ENCODE results near the gene TTLL11. TPM values are rescaled to one million over a fixed set of nuclear protein-coding genes. Genes with fewer than 3 reads are reported as not detected.

Gene TTLL11
- total and polyA plus RNA-seq, 4 donors, result 12.3 to 21.1 (median 19.1) TPM

DNA sequence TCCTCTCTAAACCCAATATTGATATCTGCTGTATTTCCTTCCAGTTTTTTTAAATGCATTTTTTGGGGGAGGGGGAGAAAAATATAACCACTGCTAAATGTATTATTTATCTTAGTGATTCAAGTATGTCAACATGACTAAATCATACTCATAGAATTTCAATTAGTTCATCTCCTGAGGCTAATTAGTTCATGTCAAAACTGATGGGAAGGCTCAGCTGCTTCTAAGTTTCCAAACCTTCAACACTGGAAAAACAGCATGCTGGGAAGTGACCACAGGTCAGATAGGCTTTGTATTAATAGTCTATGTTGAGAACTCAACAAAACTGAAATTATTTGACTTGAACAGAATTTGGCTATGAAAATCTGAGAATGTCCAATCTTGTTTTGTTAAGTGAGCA is 118.7 kb downstream of the TTLL11 start:
- DNase-seq (ENCODE audit: low read depth in 4 of 6, low spot score in 6 of 6), result no peak
- H3K27ac ChIP-seq (ENCODE audit: low read depth, low read length), result no peak overlapping the region
- no peak overlapping the region for H3K4me3 ChIP-seq (ENCODE audit: low read depth, low read length)
- no peaks in the 10 kb centered on the region for H3K4me1 ChIP-seq (ENCODE audit: control insufficient read depth, insufficient read depth, low read length)
- no peaks in the 10 kb centered on the region for H3K36me3 ChIP-seq (ENCODE audit: control insufficient read depth, insufficient read depth, low read length)
- no peaks in the 10 kb centered on the region for H3K9me3 ChIP-seq (ENCODE audit: control insufficient read depth, insufficient read depth, low read length)
- H3K27me3 ChIP-seq (ENCODE audit: control insufficient read depth, insufficient read depth, low read length), result no peaks in the 10 kb centered on the region

DNA sequence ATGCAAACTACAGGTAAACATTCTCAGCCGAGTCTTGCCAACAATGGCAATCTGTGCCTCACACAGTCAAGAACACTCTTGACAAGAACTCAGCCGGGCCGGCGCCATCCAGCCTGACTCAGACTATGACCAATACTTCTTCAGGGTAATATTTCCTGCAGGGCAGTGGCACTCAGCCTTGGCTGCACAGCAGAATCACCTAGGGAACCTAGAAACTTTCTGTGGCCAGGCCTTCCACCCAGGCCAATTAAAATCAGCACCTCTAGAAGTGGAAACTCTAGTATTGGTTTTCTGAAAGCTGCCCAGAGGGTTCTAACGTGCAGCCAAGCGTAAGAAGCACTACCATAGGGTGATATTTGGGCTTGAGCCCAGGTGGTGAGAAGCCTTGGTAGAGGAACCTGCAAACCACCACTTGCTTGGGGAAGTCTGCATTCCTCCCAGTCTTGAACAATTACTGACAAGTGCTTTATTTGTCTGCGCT is 120.6 kb downstream of the TTLL11 start:
- H3K9me3 ChIP-seq (ENCODE audit: control insufficient read depth, insufficient read depth, low read length), result no peaks in the 10 kb centered on the region
- no peak for DNase-seq (ENCODE audit: low read depth in 4 of 6, low spot score in 6 of 6)
- no peaks in the 10 kb centered on the region for H3K27me3 ChIP-seq (ENCODE audit: control insufficient read depth, insufficient read depth, low read length)
- H3K36me3 ChIP-seq (ENCODE audit: control insufficient read depth, insufficient read depth, low read length), result no peaks in the 10 kb centered on the region
- no peaks in the 10 kb centered on the region for H3K4me1 ChIP-seq (ENCODE audit: control insufficient read depth, insufficient read depth, low read length)
- no peak overlapping the region for H3K4me3 ChIP-seq (ENCODE audit: low read depth, low read length)
- H3K27ac ChIP-seq (ENCODE audit: low read depth, low read length), result no peak overlapping the region
- WGBS (ENCODE audit: insufficient coverage), result 77% methylated on average over 3 of the region's 7 CpGs

DNA sequence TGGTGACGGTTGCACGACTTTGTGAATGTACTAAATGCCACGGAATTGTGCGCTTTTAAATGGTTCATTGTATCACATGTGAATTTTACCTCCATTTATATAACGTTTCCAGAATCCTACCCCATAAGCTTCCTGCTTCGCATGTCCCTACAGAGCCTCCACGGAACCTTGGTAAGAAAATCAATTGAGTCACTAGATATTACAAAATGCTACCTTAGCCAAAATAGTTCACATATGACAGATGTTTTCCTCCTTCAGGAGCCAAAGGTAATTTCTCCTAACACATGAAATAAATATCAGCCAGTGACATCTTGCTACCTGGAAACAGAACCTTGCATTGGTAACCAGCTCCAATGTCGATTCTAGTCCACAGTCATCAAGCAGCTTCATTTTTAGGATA is 125.1 kb downstream of the TTLL11 start:
- Histone ChIP-seq H3K27me3 (ENCODE audit: control insufficient read depth, insufficient read depth, low read length) (no peaks in the 10 kb centered on the region), H3K9me3 (ENCODE audit: control insufficient read depth, insufficient read depth, low read length) (no peaks in the 10 kb centered on the region), H3K4me3 (ENCODE audit: low read depth, low read length) (no peak overlapping the region), H3K4me1 (ENCODE audit: control insufficient read depth, insufficient read depth, low read length) (no peaks in the 10 kb centered on the region), H3K27ac (ENCODE audit: low read depth, low read length) (no peak overlapping the region), H3K36me3 (ENCODE audit: control insufficient read depth, insufficient read depth, low read length) (no peaks in the 10 kb centered on the region)
- no peak for DNase-seq (ENCODE audit: low read depth in 4 of 6, low spot score in 6 of 6)
- 87% methylated on average over 2 of the region's 8 CpGs for WGBS (ENCODE audit: insufficient coverage)

DNA sequence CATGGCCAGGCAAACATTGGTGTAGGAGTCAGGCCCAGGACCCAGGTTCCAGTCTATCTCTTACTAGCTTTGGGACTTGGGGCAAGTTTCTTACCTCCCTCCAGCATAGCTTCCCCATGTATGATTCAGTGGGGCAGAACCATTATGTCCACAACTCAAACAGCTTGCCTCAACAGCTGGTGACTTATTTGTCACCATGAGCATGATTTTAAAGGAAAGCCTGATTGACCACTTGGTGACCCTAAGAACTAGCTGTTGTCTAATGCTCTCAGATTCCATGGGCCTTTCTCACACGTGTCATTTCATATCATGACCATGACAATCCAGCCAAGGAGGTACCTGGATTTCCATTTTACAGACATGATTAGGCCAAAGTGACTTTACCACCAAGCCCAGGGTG is 126.4 kb downstream of the TTLL11 start:
- no peaks in the 10 kb centered on the region for H3K27me3 ChIP-seq (ENCODE audit: control insufficient read depth, insufficient read depth, low read length)
- no peak overlapping the region for H3K27ac ChIP-seq (ENCODE audit: low read depth, low read length)
- no peak overlapping the region for H3K4me3 ChIP-seq (ENCODE audit: low read depth, low read length)
- DNase-seq (ENCODE audit: low read depth in 4 of 6, low spot score in 6 of 6), result no peak
- H3K4me1 ChIP-seq (ENCODE audit: control insufficient read depth, insufficient read depth, low read length), result no peaks in the 10 kb centered on the region
- H3K36me3 ChIP-seq (ENCODE audit: control insufficient read depth, insufficient read depth, low read length), result no peaks in the 10 kb centered on the region
- WGBS (ENCODE audit: insufficient coverage), result 100% methylated on average over 1 of the region's 1 CpG
- H3K9me3 ChIP-seq (ENCODE audit: control insufficient read depth, insufficient read depth, low read length), result no peaks in the 10 kb centered on the region

DNA sequence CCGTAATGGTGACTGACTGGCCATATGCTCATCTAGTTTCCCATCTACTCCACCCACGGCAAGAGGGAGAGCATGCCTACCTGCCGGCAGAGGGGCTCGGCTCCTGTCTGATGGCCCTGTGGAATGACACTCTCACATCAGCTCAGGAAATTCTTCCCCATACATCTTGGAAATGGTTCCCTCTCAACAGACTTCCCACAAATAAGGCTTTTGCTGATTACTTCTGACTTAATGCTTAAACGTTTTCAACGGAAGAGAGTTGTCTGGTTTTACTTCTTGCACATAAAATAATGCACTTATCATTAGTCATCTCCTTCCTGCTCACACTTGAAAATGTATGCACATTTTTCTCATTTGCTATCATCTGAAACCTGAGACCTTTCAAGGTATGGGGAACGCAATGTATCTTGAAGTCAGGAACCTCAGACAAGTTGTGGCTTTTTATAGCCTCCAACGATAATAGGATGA is 129.5 kb downstream of the TTLL11 start:
- 79% methylated on average over 7 of the region's 8 CpGs for WGBS (ENCODE audit: insufficient coverage)
- peak in 1 of 6 donors; percentile 22 for DNase-seq (ENCODE audit: low read depth in 4 of 6, low spot score in 6 of 6)
- Histone ChIP-seq H3K36me3 (ENCODE audit: control insufficient read depth, insufficient read depth, low read length) (peaks cover 3% of the 10 kb centered on the region), H3K4me3 (ENCODE audit: low read depth, low read length) (no peak overlapping the region), H3K27ac (ENCODE audit: low read depth, low read length) (no peak overlapping the region), H3K4me1 (ENCODE audit: control insufficient read depth, insufficient read depth, low read length) (no peaks in the 10 kb centered on the region), H3K9me3 (ENCODE audit: control insufficient read depth, insufficient read depth, low read length) (no peaks in the 10 kb centered on the region), H3K27me3 (ENCODE audit: control insufficient read depth, insufficient read depth, low read length) (no peaks in the 10 kb centered on the region)

DNA sequence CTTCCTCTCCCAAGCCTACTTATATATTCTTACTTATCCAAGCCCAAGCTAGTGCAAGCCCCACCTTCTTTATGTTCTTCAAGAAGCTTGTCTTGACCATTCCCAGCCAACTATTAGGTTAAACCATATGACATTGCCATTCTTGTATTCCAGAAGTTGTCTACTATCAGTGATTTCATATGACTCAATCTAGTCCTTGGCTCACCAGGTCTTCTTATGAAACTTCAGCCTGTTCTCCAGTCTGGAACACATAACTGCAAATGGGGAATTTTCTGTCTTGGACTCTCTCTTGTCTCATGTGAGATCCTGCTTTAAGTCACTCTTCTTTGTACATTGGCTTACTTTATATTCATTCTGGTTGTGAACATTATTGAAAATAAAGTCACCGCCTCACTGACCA is 130.7 kb downstream of the TTLL11 start:
- DNase-seq (ENCODE audit: low read depth in 4 of 6, low spot score in 6 of 6), result no peak
- Histone ChIP-seq H3K9me3 (ENCODE audit: control insufficient read depth, insufficient read depth, low read length) (no peaks in the 10 kb centered on the region), H3K27ac (ENCODE audit: low read depth, low read length) (no peak overlapping the region), H3K4me3 (ENCODE audit: low read depth, low read length) (no peak overlapping the region), H3K36me3 (ENCODE audit: control insufficient read depth, insufficient read depth, low read length) (peaks cover 5% of the 10 kb centered on the region), H3K27me3 (ENCODE audit: control insufficient read depth, insufficient read depth, low read length) (no peaks in the 10 kb centered on the region), H3K4me1 (ENCODE audit: control insufficient read depth, insufficient read depth, low read length) (peaks cover 2% of the 10 kb centered on the region)
- 100% methylated on average over 1 of the region's 1 CpG for WGBS (ENCODE audit: insufficient coverage)

DNA sequence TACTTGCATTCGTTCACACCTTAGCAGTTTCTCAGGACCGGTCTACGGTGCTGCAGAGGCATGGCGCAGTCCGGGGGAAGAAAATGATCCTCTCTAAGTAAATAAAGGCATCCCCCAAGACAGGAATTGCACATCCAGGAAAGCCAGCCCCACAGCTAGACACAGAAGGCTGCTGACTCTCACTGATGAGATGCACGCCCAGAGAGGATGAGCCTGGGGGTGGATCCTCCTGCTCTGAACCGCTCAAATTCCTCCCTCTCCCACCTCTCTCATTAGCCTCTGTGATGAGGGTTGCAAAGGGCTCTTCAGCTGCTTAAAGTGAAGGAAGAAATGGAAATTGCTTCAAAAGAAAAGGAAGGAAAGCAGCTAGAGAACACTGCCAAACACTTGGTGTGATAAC is 132.4 kb downstream of the TTLL11 start:
- DNase-seq (ENCODE audit: low read depth in 4 of 6, low spot score in 6 of 6), result no peak
- Histone ChIP-seq H3K27me3 (ENCODE audit: control insufficient read depth, insufficient read depth, low read length) (no peaks in the 10 kb centered on the region), H3K9me3 (ENCODE audit: control insufficient read depth, insufficient read depth, low read length) (no peaks in the 10 kb centered on the region), H3K27ac (ENCODE audit: low read depth, low read length) (no peak overlapping the region), H3K4me3 (ENCODE audit: low read depth, low read length) (no peak overlapping the region), H3K4me1 (ENCODE audit: control insufficient read depth, insufficient read depth, low read length) (peaks cover 11% of the 10 kb centered on the region), H3K36me3 (ENCODE audit: control insufficient read depth, insufficient read depth, low read length) (peaks cover 7% of the 10 kb centered on the region)
- WGBS (ENCODE audit: insufficient coverage), result 85% methylated on average over 5 of the region's 7 CpGs

DNA sequence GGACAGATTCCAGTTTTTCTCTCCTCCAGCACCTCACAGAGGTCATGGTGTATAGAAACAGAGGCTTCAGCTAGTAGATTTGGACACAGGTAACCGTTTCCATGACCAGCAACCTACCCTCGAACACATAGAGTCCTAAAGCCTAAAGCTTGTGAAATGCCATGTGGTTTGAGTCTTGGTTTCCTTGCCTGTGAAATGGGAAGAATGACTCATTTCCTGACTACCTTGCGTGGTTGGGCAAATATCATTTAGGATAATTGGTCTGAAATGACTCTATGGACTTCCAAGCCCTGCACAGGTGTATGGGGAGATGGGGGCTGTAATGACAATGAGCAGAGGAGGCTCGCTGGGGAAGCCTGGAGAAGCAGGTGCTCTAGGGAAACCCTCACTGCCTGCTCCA is 134.6 kb downstream of the TTLL11 start:
- peaks cover 16% of the 10 kb centered on the region for H3K4me1 ChIP-seq (ENCODE audit: control insufficient read depth, insufficient read depth, low read length)
- WGBS (ENCODE audit: insufficient coverage), result 88% methylated on average over 1 of the region's 4 CpGs
- H3K9me3 ChIP-seq (ENCODE audit: control insufficient read depth, insufficient read depth, low read length), result no peaks in the 10 kb centered on the region
- no peak overlapping the region for H3K4me3 ChIP-seq (ENCODE audit: low read depth, low read length)
- peaks cover 7% of the 10 kb centered on the region for H3K36me3 ChIP-seq (ENCODE audit: control insufficient read depth, insufficient read depth, low read length)
- no peak overlapping the region for H3K27ac ChIP-seq (ENCODE audit: low read depth, low read length)
- no peak for DNase-seq (ENCODE audit: low read depth in 4 of 6, low spot score in 6 of 6)
- no peaks in the 10 kb centered on the region for H3K27me3 ChIP-seq (ENCODE audit: control insufficient read depth, insufficient read depth, low read length)

DNA sequence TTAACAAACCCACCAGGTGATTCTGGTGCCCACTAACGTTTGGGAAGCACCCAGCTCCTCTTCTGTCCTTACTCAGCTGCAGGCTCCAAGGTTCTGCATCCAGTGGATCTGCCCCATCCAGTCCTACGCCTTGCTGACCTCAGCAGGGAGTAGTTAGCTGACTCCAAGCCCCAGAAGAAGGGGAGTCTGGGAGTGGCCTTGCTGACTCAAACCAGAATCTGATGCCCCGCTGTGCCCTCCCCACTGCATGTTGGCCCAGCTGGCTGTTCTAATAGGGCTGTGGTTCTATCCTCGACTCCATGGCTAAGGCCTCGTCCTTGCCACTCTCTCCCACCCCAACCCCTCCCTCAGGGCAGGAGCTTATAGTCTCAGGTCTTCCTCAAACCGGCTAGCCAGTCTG is 136.3 kb downstream of the TTLL11 start:
- WGBS (ENCODE audit: insufficient coverage), result 74% methylated on average over 4 of the region's 6 CpGs
- Histone ChIP-seq H3K4me3 (ENCODE audit: low read depth, low read length) (no peak overlapping the region), H3K27ac (ENCODE audit: low read depth, low read length) (no peak overlapping the region), H3K36me3 (ENCODE audit: control insufficient read depth, insufficient read depth, low read length) (peaks cover 7% of the 10 kb centered on the region), H3K4me1 (ENCODE audit: control insufficient read depth, insufficient read depth, low read length) (peaks cover 16% of the 10 kb centered on the region), H3K27me3 (ENCODE audit: control insufficient read depth, insufficient read depth, low read length) (no peaks in the 10 kb centered on the region), H3K9me3 (ENCODE audit: control insufficient read depth, insufficient read depth, low read length) (no peaks in the 10 kb centered on the region)
- no peak for DNase-seq (ENCODE audit: low read depth in 4 of 6, low spot score in 6 of 6)

DNA sequence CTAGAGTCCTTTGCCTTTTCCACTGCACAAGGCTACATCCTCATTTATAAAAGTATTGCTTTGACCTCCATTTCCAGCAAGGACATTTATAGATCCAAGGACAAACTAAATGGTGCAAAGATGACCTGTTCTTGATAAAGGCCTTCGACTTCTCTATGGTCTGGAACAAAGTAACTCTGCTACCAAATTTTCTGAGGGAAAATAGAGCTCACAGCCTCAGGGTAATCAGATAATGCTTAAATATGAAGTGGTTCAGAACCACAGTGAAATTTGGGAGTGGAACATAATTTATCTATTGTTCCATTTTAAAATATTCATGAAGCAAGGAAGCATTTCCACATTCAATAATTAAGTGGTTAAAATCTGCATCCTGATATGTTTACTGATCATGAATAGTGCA is 137.5 kb downstream of the TTLL11 start:
- Histone ChIP-seq H3K4me1 (ENCODE audit: control insufficient read depth, insufficient read depth, low read length) (peaks cover 18% of the 10 kb centered on the region), H3K9me3 (ENCODE audit: control insufficient read depth, insufficient read depth, low read length) (no peaks in the 10 kb centered on the region), H3K4me3 (ENCODE audit: low read depth, low read length) (no peak overlapping the region), H3K27me3 (ENCODE audit: control insufficient read depth, insufficient read depth, low read length) (no peaks in the 10 kb centered on the region), H3K27ac (ENCODE audit: low read depth, low read length) (no peak overlapping the region), H3K36me3 (ENCODE audit: control insufficient read depth, insufficient read depth, low read length) (peaks cover 7% of the 10 kb centered on the region)
- no CpG with 5 or more reads among the region's 1 CpG for WGBS (ENCODE audit: insufficient coverage)
- DNase-seq (ENCODE audit: low read depth in 4 of 6, low spot score in 6 of 6), result no peak

Measured in spinal cord (tissue), 10 donors.